HEK293 (cell line): ENCODE results near the gene RSRC2.

Experiments
- KLF16 ChIP-seq: fragments of 450-650 bp; formaldehyde crosslinking; IDR thresholded peaks from 2 replicates; pipeline ENCODE4 v1.5.1; 2017; ENCODE audit warnings: missing biosample characterization, missing genetic modification characterization
- TF ChIP-seq, protein P1 (sequence below): fragments of 450-650 bp; formaldehyde crosslinking; optimal IDR thresholded peaks from 2 replicates; pipeline ENCODE3; 2016; ENCODE audit warnings: missing biosample characterization, mild to moderate bottlenecking, missing genetic modification characterization
- TF ChIP-seq, protein P2 (sequence below): fragments of 450-650 bp; formaldehyde crosslinking; IDR thresholded peaks from 2 replicates; pipeline ENCODE4 v1.5.1; 2016; ENCODE audit warnings: missing biosample characterization, missing genetic modification characterization

DNA sequence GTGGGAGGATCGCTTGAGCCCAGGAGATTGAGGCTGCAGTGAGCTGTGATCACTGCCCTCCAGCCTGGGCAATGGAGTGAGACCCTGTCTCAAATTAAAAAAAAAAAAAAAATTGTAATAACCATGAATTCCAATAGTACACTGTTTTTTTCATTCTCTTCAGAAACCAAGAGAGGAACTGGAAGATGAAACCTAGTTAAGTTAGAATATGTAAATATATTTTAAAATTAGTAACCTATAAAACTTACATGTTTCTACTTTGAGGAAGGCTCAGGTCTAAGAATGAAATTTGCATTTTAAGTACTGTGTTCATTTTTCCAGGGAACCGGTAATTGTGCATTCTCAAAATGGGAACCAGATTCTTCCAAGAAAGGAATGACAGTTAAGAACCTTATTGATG is 19.1 kb upstream of the RSRC2 start:
- no peak for TF ChIP-seq KLF16 (tag by site-specific recombination)
- TF ChIP-seq, protein P1, sequence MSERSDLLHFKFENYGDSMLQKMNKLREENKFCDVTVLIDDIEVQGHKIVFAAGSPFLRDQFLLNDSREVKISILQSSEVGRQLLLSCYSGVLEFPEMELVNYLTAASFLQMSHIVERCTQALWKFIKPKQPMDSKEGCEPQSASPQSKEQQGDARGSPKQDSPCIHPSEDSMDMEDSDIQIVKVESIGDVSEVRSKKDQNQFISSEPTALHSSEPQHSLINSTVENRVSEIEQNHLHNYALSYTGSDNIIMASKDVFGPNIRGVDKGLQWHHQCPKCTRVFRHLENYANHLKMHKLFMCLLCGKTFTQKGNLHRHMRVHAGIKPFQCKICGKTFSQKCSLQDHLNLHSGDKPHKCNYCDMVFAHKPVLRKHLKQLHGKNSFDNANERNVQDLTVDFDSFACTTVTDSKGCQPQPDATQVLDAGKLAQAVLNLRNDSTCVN = no peak
- TF ChIP-seq, protein P2, sequence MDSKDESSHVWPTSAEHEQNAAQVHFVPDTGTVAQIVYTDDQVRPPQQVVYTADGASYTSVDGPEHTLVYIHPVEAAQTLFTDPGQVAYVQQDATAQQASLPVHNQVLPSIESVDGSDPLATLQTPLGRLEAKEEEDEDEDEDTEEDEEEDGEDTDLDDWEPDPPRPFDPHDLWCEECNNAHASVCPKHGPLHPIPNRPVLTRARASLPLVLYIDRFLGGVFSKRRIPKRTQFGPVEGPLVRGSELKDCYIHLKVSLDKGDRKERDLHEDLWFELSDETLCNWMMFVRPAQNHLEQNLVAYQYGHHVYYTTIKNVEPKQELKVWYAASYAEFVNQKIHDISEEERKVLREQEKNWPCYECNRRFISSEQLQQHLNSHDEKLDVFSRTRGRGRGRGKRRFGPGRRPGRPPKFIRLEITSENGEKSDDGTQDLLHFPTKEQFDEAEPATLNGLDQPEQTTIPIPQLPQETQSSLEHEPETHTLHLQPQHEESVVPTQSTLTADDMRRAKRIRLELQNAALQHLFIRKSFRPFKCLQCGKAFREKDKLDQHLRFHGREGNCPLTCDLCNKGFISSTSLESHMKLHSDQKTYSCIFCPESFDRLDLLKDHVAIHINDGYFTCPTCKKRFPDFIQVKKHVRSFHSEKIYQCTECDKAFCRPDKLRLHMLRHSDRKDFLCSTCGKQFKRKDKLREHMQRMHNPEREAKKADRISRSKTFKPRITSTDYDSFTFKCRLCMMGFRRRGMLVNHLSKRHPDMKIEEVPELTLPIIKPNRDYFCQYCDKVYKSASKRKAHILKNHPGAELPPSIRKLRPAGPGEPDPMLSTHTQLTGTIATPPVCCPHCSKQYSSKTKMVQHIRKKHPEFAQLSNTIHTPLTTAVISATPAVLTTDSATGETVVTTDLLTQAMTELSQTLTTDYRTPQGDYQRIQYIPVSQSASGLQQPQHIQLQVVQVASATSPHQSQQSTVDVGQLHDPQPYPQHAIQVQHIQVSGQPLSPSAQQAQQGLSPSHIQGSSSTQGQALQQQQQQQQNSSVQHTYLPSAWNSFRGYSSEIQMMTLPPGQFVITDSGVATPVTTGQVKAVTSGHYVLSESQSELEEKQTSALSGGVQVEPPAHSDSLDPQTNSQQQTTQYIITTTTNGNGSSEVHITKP = no peak
